ENCODE results near the gene NECTIN1.

GRCh38 chr11:119681361-119681910 lies 47.6 kb downstream of the NECTIN1 start:
- TF ChIP-seq CHD1 (IDR thresholded peaks at IDR 0.05; ENCODE audit: low read depth, low read length) (no peak), POLR2A (IDR thresholded peaks at IDR 0.05; ENCODE audit: low read depth, low read length) (no peak), MAFK (IDR thresholded peaks at IDR 0.05; ENCODE audit: low read depth, low read length) (no peak), CEBPB (IDR thresholded peaks at IDR 0.05; ENCODE audit: low read depth, low read length) (no peak)
- TF ChIP-seq, protein P1, sequence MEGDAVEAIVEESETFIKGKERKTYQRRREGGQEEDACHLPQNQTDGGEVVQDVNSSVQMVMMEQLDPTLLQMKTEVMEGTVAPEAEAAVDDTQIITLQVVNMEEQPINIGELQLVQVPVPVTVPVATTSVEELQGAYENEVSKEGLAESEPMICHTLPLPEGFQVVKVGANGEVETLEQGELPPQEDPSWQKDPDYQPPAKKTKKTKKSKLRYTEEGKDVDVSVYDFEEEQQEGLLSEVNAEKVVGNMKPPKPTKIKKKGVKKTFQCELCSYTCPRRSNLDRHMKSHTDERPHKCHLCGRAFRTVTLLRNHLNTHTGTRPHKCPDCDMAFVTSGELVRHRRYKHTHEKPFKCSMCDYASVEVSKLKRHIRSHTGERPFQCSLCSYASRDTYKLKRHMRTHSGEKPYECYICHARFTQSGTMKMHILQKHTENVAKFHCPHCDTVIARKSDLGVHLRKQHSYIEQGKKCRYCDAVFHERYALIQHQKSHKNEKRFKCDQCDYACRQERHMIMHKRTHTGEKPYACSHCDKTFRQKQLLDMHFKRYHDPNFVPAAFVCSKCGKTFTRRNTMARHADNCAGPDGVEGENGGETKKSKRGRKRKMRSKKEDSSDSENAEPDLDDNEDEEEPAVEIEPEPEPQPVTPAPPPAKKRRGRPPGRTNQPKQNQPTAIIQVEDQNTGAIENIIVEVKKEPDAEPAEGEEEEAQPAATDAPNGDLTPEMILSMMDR (conservative IDR thresholded peaks at IDR 0.05; ENCODE audit: low read depth, low read length): no peak
- TF ChIP-seq, protein P2, sequence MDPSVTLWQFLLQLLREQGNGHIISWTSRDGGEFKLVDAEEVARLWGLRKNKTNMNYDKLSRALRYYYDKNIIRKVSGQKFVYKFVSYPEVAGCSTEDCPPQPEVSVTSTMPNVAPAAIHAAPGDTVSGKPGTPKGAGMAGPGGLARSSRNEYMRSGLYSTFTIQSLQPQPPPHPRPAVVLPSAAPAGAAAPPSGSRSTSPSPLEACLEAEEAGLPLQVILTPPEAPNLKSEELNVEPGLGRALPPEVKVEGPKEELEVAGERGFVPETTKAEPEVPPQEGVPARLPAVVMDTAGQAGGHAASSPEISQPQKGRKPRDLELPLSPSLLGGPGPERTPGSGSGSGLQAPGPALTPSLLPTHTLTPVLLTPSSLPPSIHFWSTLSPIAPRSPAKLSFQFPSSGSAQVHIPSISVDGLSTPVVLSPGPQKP (IDR thresholded peaks at IDR 0.05; ENCODE audit: borderline replicate concordance, low read depth, low read length): no peak

All from IMR-90 (cell line).